GM19468 (cell line): ENCODE results near the gene MAFB.

Experiments used
- ATAC-seq: cut with Tn5 transposase; IDR thresholded peaks from one replicate; pipeline ENCODE4 v1.9.1; 2021; ENCODE audit warnings: mild to moderate bottlenecking, moderate library complexity, moderate number of reproducible peaks; ENCODE audit not compliant: unreplicated experiment; ENCODE audit errors: extremely low read depth

The MAFB gene

GRCh38 chr20:40683221-40683893, 5.7 kb downstream of the MAFB start:
- no peak for ATAC-seq

- no peak for ATAC-seq
Observed at GRCh38 chr20:40682104-40682981, 6.7 kb downstream of the MAFB start.

GRCh38 chr20:40681684-40682083, 7.4 kb downstream of the MAFB start:
- no peak for ATAC-seq

GRCh38 chr20:40681165-40681564, 7.9 kb downstream of the MAFB start:
- no peak for ATAC-seq

DNA sequence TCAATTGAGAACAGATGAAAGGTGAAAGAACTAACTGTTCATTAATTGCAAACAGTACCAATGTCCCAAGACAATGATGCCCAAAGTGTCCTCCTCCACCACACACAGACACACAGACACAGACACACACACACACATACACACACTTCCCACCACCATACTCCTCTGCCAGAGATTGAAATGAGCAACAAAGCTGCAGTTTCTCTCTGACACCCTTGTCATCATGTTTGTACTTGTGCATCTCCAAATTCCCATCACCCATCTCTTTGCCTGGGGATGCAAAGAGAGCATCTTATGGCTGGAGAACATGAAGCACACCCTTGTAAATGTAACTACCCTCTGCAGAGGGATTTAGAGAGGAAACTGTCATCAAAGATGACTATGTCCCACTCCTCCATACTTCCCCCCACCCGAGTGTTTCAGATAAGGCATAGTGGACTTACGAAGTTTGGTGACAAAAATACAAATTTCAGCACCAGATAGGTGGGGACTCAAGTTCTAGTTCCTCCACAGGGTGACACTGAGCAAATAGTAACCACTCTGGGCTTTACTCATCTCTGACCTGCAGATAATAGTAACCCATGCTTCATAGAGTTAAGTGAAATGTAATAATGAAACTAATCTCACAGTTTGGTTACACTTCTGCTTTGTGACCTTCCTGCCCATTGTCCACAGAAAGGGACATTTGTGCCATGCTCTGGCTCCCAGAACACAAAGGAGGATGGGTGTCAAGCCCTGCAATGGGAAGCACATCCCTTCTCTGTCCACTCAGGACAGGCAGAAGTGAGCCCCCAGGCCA, 8.7 kb downstream of the MAFB start:
- no peak for ATAC-seq

- no peak for ATAC-seq
Observed at GRCh38 chr20:40679184-40679583, 9.9 kb downstream of the MAFB start.

DNA sequence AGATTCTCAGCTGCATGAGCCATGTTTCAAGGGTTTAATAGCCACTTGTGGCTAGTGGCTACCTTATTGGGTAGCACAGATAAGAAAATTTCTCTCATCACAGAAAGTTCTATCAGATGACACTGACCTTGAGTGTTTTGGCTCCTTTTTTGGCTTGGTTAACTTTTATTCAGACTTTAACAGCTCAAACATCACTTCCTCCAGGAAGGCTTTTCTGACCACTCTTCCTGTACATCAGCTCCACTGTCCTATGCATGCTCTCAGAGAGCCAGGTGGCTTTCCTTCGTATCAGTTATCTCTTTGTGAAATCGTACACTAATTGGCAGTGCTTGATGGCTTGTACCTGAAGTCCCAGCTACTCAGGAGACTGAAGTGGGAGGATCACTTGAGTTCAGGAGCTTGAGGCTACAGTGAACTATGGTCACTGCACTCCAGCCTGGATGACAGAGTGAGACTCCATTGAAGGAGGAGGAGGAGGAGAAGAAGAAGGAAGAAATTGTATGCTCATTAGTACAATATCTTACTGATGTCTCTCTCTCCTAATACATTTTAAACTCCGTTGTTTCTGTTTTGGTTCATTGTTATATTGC, 10.7 kb downstream of the MAFB start:
- ATAC-seq: no peak

GRCh38 chr20:40677343-40677924, 11.6 kb downstream of the MAFB start:
- no peak for ATAC-seq

DNA sequence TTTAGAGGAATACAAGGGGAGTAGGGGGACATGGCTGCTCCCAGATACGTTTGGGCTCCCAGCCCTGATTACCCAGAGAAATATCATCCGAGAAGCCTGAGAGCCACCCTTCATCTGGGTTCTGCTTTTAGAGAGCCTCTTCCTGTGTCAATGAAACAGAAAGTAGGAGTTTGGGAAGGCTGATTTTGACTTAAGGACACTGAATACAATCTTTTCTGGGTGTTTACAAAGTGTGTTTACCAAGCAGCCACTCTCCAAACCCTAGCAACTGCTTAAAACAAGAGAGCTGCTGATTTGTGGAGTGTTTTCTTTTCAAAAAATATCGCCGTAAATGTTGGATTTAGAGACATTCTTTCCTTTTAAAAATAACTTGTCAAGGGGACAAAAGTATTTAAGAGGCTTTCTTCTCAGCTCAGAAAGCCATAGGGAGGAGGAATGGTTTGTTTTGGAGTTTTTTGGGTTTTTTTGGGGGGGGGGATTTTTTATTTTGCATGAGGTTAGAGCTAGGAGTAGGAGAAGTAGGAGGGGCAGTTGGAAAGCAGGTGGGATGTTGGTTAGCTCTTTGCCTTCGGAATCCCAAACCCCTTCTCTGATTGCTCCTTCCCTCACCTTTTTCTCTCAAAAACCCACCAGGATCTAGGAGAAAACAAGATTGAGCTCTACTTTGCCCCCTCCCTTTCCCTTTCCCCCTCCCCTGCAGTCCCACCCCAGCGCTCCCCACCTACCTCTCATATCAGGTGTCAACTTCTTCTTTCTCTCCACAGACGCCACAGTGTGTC, 12.4 kb downstream of the MAFB start:
- ATAC-seq: no peak

GRCh38 chr20:40675599-40676221, 13.3 kb downstream of the MAFB start:
- ATAC-seq: no peak

- no peak for ATAC-seq
Observed at GRCh38 chr20:40673442-40673841, 15.6 kb downstream of the MAFB start.

- no peak for ATAC-seq
Observed at GRCh38 chr20:40672095-40672494, 16.9 kb downstream of the MAFB start.

GRCh38 chr20:40670253-40670652, 18.8 kb downstream of the MAFB start:
- no peak for ATAC-seq

- ATAC-seq: no peak
Observed at GRCh38 chr20:40669692-40670091, 19.3 kb downstream of the MAFB start.

DNA sequence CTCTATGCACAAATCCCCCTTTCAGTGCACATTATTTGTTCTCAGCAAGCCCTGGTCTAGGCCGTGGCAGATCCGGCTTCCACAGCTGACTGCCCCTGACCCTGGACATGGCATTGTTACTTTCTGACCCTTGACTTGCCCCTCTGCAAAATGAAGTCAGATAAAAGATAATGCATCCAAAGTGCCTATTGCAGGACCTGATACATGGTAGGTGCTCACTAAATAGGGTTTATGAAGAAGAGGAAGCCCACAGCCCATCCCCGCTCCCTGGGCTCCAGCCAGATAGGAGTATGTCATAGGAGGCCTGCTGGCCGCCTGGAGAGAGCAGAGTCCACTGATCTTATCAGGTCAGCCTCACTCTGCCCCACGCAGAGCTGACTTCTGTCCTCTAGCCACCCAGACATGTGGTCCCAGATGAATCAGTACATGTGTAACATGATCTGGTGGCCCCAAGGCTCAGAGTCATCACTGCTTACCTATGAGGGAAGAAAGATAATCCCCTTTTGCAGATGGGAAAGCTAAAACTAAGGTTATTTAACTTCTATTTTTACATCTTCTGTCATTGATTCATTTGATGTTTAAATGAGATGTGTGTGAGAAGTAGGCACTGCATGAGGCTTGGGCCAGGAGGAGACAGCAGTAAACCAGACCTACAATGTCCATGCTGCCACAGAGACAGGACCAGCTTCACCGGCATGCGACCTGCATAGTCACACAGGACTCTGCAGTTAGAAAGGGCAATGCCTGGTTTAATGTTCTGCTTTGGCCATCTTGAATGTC, 20.4 kb downstream of the MAFB start:
- no peak for ATAC-seq

- ATAC-seq: no peak
Observed at GRCh38 chr20:40667503-40667902, 21.5 kb downstream of the MAFB start.

- no peak for ATAC-seq
Observed at GRCh38 chr20:40666336-40666735, 22.7 kb downstream of the MAFB start.

- ATAC-seq: no peak
Observed at GRCh38 chr20:40664891-40665290, 24.1 kb downstream of the MAFB start.
